GM12873 (cell line): ENCODE results near the gene PSMC3IP.
A peak's percentile ranks its signal among the peaks of the same experiment; 100 is the strongest.

Experiments used
- CTCF ChIP-seq: IDR thresholded peaks from 2 replicates; pipeline ENCODE4 v1.5.1; 2012; ENCODE audit warnings: low read depth, mild to moderate bottlenecking, moderate library complexity, low read length, control low read depth; ENCODE audit not compliant: insufficient read depth; ENCODE audit errors: missing control alignments

The PSMC3IP gene

GRCh38 chr17:42612013-42612412 is 34.5 kb upstream of the PSMC3IP start:
- no peak for TF ChIP-seq CTCF

GRCh38 chr17:42609182-42609813 is 31.8 kb upstream of the PSMC3IP start, which contains the start of the genes RETREG3 and TUBG1:
TSS of gene RETREG3 (minus strand) at chr17:42609374. CDS start at chr17:42609324, 50 bp downstream.
TSS of gene TUBG1 (plus strand) at chr17:42609683. CDS start at chr17:42609738, 55 bp downstream.
- TF ChIP-seq CTCF = peak; percentile 31

- TF ChIP-seq CTCF = no peak
Observed at GRCh38 chr17:42608305-42609181, 31.0 kb upstream of the PSMC3IP start.

DNA sequence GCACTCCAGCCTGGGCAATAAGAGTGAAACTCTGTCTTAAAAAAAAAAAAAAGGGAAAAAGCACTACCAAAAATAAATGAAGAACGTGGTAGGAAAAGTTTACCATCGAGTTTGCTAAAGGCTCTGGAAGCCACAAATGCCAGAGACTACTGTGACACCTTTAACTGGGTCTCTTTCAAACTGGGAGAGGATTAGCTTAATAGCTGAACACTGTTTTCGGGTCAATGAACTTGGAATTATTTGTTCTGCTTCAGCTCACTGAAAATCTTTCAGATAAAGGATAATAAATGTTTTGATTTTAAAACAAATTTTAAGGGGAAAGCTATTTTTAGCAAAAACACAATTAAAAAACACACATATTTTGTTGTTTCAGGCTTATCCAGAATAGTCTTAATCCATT is 30.2 kb upstream of the PSMC3IP start:
- no peak for TF ChIP-seq CTCF

DNA sequence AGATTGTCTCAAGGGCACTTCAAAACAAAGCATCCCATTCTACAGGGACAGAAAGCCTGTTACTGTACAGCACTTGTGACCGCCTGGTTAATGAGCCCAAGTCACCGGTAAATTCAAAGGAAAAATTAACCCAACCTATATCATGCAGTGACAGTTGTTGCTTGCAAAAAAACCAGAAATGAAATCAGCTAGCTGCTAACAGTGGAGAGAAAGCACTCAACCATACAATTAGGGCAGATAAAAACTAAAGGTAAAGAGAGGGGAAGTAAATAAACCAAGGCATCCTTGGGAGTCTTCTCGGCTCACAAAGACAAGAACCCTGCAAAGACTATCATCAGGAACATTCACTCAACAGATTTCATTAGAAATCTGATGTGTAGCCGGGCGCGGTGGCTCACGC is 25.8 kb upstream of the PSMC3IP start:
- no peak for TF ChIP-seq CTCF

DNA sequence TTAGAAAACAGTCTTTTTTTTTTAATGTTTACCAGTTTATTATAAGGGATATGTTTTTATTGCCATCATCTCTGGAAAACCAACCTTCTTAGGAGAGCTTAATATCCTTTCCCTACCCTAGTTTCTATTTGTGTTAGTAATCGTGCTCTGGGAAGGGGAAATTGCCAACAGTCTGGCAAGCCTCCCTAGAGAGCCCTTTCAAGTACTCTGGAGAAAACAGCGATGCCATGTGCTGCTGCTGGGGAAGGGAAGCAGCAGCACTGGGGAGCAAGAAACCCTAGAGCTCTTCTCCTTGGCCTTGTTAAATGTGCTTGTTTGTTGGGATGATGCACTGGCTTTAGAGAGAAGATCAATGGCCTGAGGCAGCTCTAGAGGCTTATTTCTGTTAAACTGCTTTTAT is 21.4 kb upstream of the PSMC3IP start:
- no peak for TF ChIP-seq CTCF

DNA sequence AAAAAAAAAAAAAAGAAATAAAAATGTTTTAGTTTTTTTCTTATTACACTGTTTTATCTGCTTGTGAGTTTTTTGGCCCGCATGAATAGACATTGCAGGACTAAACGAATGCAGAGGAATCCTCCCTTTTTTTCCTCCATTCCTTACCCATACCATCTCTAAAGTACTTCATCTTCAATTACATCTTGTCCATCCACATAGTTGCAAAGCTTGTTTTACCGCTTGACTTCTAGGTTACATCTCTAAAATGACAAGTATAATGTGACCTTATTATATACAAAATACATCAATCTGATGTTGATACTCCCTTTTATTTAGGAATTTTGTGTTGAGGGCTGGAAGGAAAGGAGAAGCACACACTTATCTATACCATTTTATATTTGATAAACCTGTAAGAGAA is 18.9 kb upstream of the PSMC3IP start:
- TF ChIP-seq CTCF = no peak
